ENCODE measurements around the gene EML6. TPM values are rescaled to one million over a fixed set of nuclear protein-coding genes. Genes with fewer than 3 reads are reported as not detected.

Gene EML6
- total and polyA plus RNA-seq, 12 donors: 0.07 to 1.5 (median 0.31) TPM

GRCh38 chr2:54931473-54931872 lies 208.0 kb downstream of the EML6 start:
- DNase-seq: no peak
- intact Hi-C loops (cut with DNase I): no loop called here
- WGBS, 2 donors: 89 to 91% methylated on average over 6 of the region's 6 CpGs
- Histone ChIP-seq H3K4me1 (peaks cover 0 to 11% (median 0%) of the 10 kb centered on the region in 9 donors), H3K27me3 (no peaks in the 10 kb centered on the region), H3K4me3 (no peak overlapping the region), H3K9me3 (peaks cover 0 to under 1% (median 0%) of the 10 kb centered on the region in 11 donors), H3K27ac (no peak overlapping the region), H3K36me3 (no peaks in the 10 kb centered on the region)
- no peak for ATAC-seq
- no peak for TF ChIP-seq CTCF (IDR thresholded peaks at IDR 0.05)

- Histone ChIP-seq H3K4me3 (no peak overlapping the region), H3K36me3 (no peaks in the 10 kb centered on the region), H3K9me3 (peaks cover 0 to 23% (median 12%) of the 10 kb centered on the region in 11 donors), H3K27me3 (no peaks in the 10 kb centered on the region), H3K4me1 (no peaks in the 10 kb centered on the region), H3K27ac (no peak overlapping the region)
- 91% methylated on average over 4 of the region's 4 CpGs for WGBS, 2 donors
- DNase-seq (no peak), ATAC-seq (no peak)
- no peak for TF ChIP-seq CTCF (IDR thresholded peaks at IDR 0.05)
- intact Hi-C loops (cut with DNase I): no loop called here
These were observed 211.9 kb downstream of the EML6 start for GRCh38 chr2:54935389-54935788.

- intact Hi-C loops (cut with DNase I): no loop called here
- Histone ChIP-seq H3K27ac (no peak overlapping the region), H3K27me3 (peaks cover 0 to 4% (median 0%) of the 10 kb centered on the region in 7 donors), H3K36me3 (no peaks in the 10 kb centered on the region), H3K4me3 (no peak overlapping the region), H3K4me1 (no peaks in the 10 kb centered on the region), H3K9me3 (peaks cover 0 to 23% (median 12%) of the 10 kb centered on the region in 11 donors)
- WGBS, 2 donors: 70 to 72% methylated on average over 8 of the region's 8 CpGs
- no peak for DNase-seq
- ATAC-seq: no peak
- no peak for TF ChIP-seq CTCF (IDR thresholded peaks at IDR 0.05)
These were observed 213.3 kb downstream of the EML6 start for GRCh38 chr2:54936766-54937165.

GRCh38 chr2:54939446-54940118 lies 216.1 kb downstream of the EML6 start:
- Histone ChIP-seq H3K27me3 (peaks cover 0 to 8% (median 0%) of the 10 kb centered on the region in 7 donors), H3K36me3 (no peaks in the 10 kb centered on the region), H3K4me1 (no peaks in the 10 kb centered on the region), H3K4me3 (no peak overlapping the region), H3K27ac (no peak overlapping the region), H3K9me3 (peaks cover 0 to 23% (median 12%) of the 10 kb centered on the region in 11 donors)
- no peak for TF ChIP-seq CTCF (IDR thresholded peaks at IDR 0.05)
- ATAC-seq: no peak
- intact Hi-C loops (cut with DNase I): no loop called here
- 77 to 78% methylated on average over 7 of the region's 7 CpGs for WGBS, 2 donors
- no peak for DNase-seq

Data from heart right ventricle (tissue), 16 donors.